Fibroblast of pulmonary artery (primary cell): ENCODE results near the gene IFT43.

ENCODE experiments used
- DNase-seq: peaks from one replicate; pipeline ENCODE4 v3.0.0-alpha.2; 2010; ENCODE audit warnings: low read depth
- H3K4me3 ChIP-seq: replicated peaks from 2 replicates; pipeline ENCODE4 v1.5.1; 2011; ENCODE audit warnings: low read depth, mild to moderate bottlenecking, control low read depth, low read length, moderate library complexity
- TF ChIP-seq, protein P1 (sequence below): IDR thresholded peaks from 2 replicates; pipeline ENCODE4 v1.5.1; 2011; ENCODE audit warnings: mild to moderate bottlenecking, control low read depth, low read length, inconsistent platforms; ENCODE audit errors: missing control alignments

The IFT43 gene

DNA sequence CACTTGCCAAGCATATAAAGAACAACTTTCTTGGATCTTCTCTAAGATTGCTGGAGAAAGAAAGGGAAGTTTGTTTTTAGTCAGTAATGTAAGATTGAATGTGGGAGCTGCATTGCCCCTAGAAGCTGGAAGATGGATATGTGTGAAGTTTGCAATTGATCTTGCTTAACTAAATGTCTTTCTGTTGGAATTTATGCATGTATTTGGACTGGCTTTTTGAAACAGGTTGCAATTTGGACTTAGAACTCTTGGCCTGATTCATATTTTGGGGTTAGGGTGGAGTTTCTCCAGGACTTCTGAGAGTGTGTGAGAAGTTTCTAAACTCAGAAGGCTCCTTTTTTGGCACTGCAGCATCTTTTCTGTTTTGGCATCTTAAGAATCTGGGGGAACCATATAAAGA is 26.4 kb downstream of the IFT43 start:
- TF ChIP-seq, protein P1, sequence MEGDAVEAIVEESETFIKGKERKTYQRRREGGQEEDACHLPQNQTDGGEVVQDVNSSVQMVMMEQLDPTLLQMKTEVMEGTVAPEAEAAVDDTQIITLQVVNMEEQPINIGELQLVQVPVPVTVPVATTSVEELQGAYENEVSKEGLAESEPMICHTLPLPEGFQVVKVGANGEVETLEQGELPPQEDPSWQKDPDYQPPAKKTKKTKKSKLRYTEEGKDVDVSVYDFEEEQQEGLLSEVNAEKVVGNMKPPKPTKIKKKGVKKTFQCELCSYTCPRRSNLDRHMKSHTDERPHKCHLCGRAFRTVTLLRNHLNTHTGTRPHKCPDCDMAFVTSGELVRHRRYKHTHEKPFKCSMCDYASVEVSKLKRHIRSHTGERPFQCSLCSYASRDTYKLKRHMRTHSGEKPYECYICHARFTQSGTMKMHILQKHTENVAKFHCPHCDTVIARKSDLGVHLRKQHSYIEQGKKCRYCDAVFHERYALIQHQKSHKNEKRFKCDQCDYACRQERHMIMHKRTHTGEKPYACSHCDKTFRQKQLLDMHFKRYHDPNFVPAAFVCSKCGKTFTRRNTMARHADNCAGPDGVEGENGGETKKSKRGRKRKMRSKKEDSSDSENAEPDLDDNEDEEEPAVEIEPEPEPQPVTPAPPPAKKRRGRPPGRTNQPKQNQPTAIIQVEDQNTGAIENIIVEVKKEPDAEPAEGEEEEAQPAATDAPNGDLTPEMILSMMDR = no peak
- DNase-seq = no peak
- H3K4me3 ChIP-seq = no peak overlapping the region

DNA sequence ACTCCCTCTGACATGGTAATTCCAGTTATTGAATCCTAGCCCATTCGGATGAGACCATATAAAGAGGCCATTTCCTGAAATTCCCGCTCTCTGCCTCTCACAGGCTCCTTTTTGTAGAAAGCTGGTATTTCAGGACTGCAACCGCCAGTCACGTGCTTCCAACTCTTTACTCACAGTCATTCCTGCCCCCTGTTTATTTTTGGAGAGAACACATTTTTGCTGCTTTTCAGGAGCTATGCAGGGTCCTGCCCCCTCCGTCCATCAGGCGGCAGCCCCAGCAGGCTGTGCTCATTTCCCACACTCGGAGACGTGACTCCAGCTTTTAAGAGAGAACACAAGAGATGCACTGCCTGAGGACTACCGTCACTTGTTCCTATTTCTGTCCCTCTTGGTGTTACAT is 26.8 kb downstream of the IFT43 start:
- H3K4me3 ChIP-seq = no peak overlapping the region
- DNase-seq = peak; percentile 12
- TF ChIP-seq, protein P1 = no peak

GRCh38 chr14:76015191-76015590 is 29.6 kb downstream of the IFT43 start:
- DNase-seq = no peak

DNA sequence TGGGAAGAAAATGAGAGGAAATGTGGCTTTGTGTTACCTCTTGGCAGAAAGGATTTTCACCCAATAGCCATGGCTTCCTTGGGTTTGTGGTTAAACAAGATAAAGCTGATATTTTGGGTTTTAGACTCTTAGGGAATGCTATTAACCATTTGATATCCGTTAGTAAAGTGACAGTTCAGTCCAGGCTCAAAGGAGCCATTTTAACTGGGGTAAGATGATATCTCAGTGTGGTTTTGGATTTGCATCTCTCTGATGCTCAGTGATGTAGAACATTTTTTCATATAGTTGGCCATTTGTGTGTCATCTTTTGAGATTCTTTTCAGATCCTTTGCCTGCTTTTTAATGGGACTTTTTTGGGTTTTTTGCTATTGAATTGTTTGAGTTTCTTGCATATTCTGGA is 30.1 kb downstream of the IFT43 start:
- TF ChIP-seq, protein P1 = no peak
- no peak for DNase-seq
- H3K4me3 ChIP-seq = no peak overlapping the region

More at GRCh38 chr14:76015191-76015590, 29.6 kb downstream of the IFT43 start:
- TF ChIP-seq, protein P1 = no peak
- no peak overlapping the region for H3K4me3 ChIP-seq

GRCh38 chr14:76019676-76020075 is 34.1 kb downstream of the IFT43 start:
- TF ChIP-seq, protein P1 = no peak
- H3K4me3 ChIP-seq = no peak overlapping the region
- DNase-seq = no peak

- DNase-seq = no peak
- TF ChIP-seq, protein P1 = no peak
Observed at GRCh38 chr14:76022991-76023390, 37.4 kb downstream of the IFT43 start.

GRCh38 chr14:76023757-76024156 is 38.2 kb downstream of the IFT43 start:
- no peak overlapping the region for H3K4me3 ChIP-seq
- no peak for DNase-seq
- TF ChIP-seq, protein P1 = no peak

More at GRCh38 chr14:76022991-76023390, 37.4 kb downstream of the IFT43 start:
- H3K4me3 ChIP-seq = no peak overlapping the region
